ENCODE data around the gene SERPINA1. TPM values are rescaled to one million over a fixed set of nuclear protein-coding genes. Genes with fewer than 3 reads are reported as not detected.

SERPINA1 gene
- total and polyA plus RNA-seq, 7 donors: 0.78 to 5.5 (median 3.0) TPM

- ATAC-seq: no peak
- Histone ChIP-seq H3K27ac (no peak overlapping the region), H3K27me3 (ENCODE audit: insufficient read depth in 3 of 3, low read length in 2 of 3) (peaks cover 0 to 6% (median 0%) of the 10 kb centered on the region in 3 donors), H3K4me3 (no peak overlapping the region), H3K36me3 (ENCODE audit: insufficient read depth in 1 of 2, low read depth in 1 of 2) (no peaks in the 10 kb centered on the region), H3K9me3 (no peaks in the 10 kb centered on the region), H3K4me1 (no peaks in the 10 kb centered on the region)
- DNase-seq: no peak
- TF ChIP-seq, protein P1, sequence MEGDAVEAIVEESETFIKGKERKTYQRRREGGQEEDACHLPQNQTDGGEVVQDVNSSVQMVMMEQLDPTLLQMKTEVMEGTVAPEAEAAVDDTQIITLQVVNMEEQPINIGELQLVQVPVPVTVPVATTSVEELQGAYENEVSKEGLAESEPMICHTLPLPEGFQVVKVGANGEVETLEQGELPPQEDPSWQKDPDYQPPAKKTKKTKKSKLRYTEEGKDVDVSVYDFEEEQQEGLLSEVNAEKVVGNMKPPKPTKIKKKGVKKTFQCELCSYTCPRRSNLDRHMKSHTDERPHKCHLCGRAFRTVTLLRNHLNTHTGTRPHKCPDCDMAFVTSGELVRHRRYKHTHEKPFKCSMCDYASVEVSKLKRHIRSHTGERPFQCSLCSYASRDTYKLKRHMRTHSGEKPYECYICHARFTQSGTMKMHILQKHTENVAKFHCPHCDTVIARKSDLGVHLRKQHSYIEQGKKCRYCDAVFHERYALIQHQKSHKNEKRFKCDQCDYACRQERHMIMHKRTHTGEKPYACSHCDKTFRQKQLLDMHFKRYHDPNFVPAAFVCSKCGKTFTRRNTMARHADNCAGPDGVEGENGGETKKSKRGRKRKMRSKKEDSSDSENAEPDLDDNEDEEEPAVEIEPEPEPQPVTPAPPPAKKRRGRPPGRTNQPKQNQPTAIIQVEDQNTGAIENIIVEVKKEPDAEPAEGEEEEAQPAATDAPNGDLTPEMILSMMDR (IDR thresholded peaks at IDR 0.05): no peak
- intact Hi-C loops (cut with DNase I): no loop called here
- WGBS, 3 donors: 73 to 85% (median 77%) methylated on average over 8 of the region's 8 CpGs
These were observed 5.7 kb upstream of the SERPINA1 start for GRCh38 chr14:94394025-94394493.

- no peaks in the 10 kb centered on the region for H3K36me3 ChIP-seq (ENCODE audit: insufficient read depth in 1 of 2, low read depth in 1 of 2)
- no peak for ATAC-seq
- peaks cover 0 to 6% (median 0%) of the 10 kb centered on the region in 3 donors for H3K27me3 ChIP-seq (ENCODE audit: insufficient read depth in 3 of 3, low read length in 2 of 3)
- no peaks in the 10 kb centered on the region for H3K4me1 ChIP-seq
- TF ChIP-seq, protein P1 (IDR thresholded peaks at IDR 0.05): no peak
- H3K9me3 ChIP-seq: no peaks in the 10 kb centered on the region
- intact Hi-C loops (cut with DNase I): no loop called here
- H3K27ac ChIP-seq: no peak overlapping the region
- H3K4me3 ChIP-seq: no peak overlapping the region
- 92 to 94% (median 94%) methylated on average over 10 of the region's 10 CpGs for WGBS, 3 donors
- no peak for DNase-seq
These were observed 5.1 kb upstream of the SERPINA1 start for GRCh38 chr14:94393474-94393873.

- Histone ChIP-seq H3K9me3 (no peaks in the 10 kb centered on the region), H3K4me3 (no peak overlapping the region), H3K27ac (no peak overlapping the region), H3K4me1 (no peaks in the 10 kb centered on the region), H3K36me3 (ENCODE audit: insufficient read depth in 1 of 2, low read depth in 1 of 2) (no peaks in the 10 kb centered on the region), H3K27me3 (ENCODE audit: insufficient read depth in 3 of 3, low read length in 2 of 3) (no peaks in the 10 kb centered on the region)
- ATAC-seq: peak in 2 of 4 donors; percentile 23 to 38
- peak in 1 of 2 donors; percentile 27 for DNase-seq
- intact Hi-C loops (cut with DNase I): no loop called here
- TF ChIP-seq, protein P1 (IDR thresholded peaks at IDR 0.05): no peak
- WGBS, 3 donors: 78 to 94% (median 83%) methylated on average over 5 of the region's 5 CpGs
These were observed 4.1 kb upstream of the SERPINA1 start for GRCh38 chr14:94392510-94392935.

DNA sequence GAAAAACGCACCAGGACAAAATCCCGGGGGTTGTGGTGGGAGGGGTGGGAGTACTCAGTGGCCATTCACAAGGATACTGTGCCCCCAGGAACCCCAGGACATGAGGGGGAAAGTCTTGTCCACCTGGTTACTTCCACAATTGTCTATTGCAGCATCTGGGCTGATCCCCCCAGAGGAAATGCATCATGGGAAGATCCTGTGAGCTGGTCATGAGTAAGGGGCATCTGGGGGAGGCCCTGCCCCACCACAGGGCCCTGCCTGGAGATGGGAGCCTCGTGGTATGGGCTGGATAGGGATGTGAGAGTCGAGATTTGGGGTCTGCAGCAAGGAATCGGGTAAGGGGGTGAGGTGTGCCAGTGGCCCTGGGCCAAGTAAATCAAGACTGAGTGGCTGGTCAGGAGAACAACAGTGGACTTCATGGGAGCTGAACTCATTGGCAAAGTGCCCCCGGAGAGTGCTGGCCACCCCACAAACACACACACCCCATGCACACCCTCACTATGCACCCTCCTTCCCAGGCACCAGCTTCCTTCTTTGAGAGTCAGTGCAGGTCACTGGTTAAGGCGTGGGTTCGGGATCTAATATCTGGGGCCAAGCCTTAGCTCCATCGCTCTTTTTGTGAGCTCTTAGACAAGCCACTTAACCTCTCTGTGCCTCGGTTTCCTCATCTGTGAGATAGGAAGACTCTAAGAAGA, 3.0 kb upstream of the SERPINA1 start:
- H3K27me3 ChIP-seq (ENCODE audit: insufficient read depth in 3 of 3, low read length in 2 of 3): no peaks in the 10 kb centered on the region
- TF ChIP-seq, protein P1 (IDR thresholded peaks at IDR 0.05): no peak
- WGBS, 3 donors: 73 to 80% (median 76%) methylated on average over 10 of the region's 10 CpGs
- DNase-seq (no peak), ATAC-seq (no peak)
- no peaks in the 10 kb centered on the region for H3K4me1 ChIP-seq
- no peaks in the 10 kb centered on the region for H3K9me3 ChIP-seq
- no peak overlapping the region for H3K4me3 ChIP-seq
- H3K36me3 ChIP-seq (ENCODE audit: insufficient read depth in 1 of 2, low read depth in 1 of 2): no peaks in the 10 kb centered on the region
- no peak overlapping the region for H3K27ac ChIP-seq
- intact Hi-C loops (cut with DNase I): no loop called here

Data from psoas muscle (tissue), 8 donors.